ENCODE measurements around the gene RLIM.

Gene RLIM

DNA sequence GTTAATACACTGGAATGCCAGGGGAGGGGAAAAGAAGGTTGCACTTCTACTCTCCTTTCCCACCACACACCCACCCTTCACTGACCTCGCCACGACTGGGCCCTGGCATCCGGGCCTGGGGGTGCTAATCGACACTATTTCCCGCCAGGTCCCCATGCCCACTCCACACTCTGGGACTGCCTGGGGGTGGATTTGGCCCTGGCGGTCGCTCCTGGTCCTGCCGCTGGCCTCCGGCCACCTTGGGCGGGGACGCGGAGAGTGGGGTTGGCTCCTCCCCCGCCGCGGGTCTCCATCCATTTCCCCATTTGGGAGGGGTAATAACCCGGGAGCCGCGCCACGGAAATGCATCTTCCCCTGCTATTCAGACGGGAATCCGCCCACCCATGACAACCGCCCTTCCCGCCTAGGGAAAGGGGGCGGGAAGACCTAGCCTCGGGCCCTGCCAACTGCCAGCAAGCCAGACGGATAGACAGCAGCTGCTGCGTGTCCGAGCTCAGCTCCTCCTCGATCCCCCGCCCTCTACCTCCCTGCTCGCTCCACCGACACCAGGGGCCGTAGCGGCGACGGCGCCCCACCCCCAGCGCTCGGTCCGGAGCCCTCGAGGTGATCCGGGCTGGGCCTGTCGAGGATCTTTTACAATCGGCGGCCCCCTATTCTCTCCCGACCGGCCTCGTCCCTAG is 78.1 kb downstream of the RLIM start:
- peak; percentile 45 to 47 for DNase-seq (ENCODE audit: low read depth in 2 of 2)

DNA sequence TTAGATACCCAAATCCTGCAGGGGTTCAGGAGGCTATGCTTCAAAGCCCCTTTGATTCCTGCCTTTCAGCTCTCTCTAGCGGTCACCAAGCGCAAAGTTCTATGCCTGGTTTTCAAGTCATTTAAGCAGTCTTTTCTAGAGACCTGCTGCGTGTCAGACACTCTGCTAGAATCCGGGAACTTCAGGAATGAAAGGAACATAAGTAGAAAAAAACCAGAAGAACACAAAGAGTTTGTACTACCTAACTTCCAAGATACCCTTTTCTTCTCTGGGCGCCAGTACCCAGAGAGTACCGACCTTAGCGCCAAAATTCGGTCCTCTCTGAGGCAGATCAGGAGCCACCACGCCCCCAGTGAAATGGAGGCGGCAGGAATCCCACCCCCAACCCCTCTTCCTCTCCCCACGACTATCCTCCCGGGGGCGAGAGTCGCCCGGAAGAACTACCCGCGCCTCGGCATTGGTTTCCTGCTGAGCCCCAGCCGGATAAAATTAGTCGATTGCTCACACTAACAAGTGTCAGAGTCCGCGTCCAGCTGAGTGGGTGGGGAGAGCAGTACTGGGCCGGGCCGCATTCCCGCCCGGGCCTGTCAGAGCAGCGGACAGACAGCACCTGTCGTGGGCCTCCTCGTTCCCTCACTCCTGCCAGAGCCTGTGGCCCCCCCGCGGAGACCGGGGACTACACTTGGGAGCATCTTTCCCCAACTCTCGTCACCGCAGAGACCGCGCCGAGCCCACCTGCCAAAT is 78.8 kb downstream of the RLIM start:
- DNase-seq (ENCODE audit: low read depth in 2 of 2) = peak; percentile 47 to 48
